Glutamatergic neuron (in vitro differentiated cells): Measurements from ENCODE around the gene SWAP70. TPM values are rescaled to one million over a fixed set of nuclear protein-coding genes. Genes with fewer than 3 reads are reported as not detected.

Experiments
- DNase-seq: peaks from one replicate; pipeline ENCODE4 v3.0.0; 2022
- H3K27ac Mint-ChIP-seq: one replicate; pipeline ENCODE4 v1.8.0; 2020; ENCODE audit warnings: mild to moderate bottlenecking, mixed read lengths, inconsistent platforms; ENCODE audit not compliant: unreplicated experiment
- H3K27me3 Mint-ChIP-seq: one replicate; pipeline ENCODE4 v1.8.0; 2020; ENCODE audit warnings: mild to moderate bottlenecking, moderate library complexity, mixed read lengths, inconsistent platforms; ENCODE audit not compliant: unreplicated experiment
- H3K36me3 Mint-ChIP-seq: one replicate; pipeline ENCODE4 v1.8.0; 2020; ENCODE audit warnings: mild to moderate bottlenecking, mixed read lengths, inconsistent platforms; ENCODE audit not compliant: unreplicated experiment
- H3K4me1 Mint-ChIP-seq: one replicate; pipeline ENCODE4 v1.8.0; 2020; ENCODE audit warnings: mild to moderate bottlenecking, low read depth, mixed read lengths, inconsistent platforms; ENCODE audit not compliant: unreplicated experiment
- H3K4me3 Mint-ChIP-seq: one replicate; pipeline ENCODE4 v1.8.0; 2020; ENCODE audit warnings: mild to moderate bottlenecking, mixed read lengths, inconsistent platforms; ENCODE audit not compliant: unreplicated experiment
- H3K9me3 Mint-ChIP-seq: one replicate; pipeline ENCODE4 v1.8.0; 2020; ENCODE audit warnings: mild to moderate bottlenecking, moderate library complexity, mixed read lengths, inconsistent platforms; ENCODE audit not compliant: unreplicated experiment
- total RNA-seq: library from RNA; stranded (reverse); fragmentation: NEBNext Ultra II Directional; extraction: Animal tissue kit (Norgen Biotek cat#: 25700); gene quantifications from one replicate; pipeline ENCODE4 v1.2.1, GENCODE V29; 2021; ENCODE audit not compliant: unreplicated experiment
- TF ChIP-seq, protein P1 (sequence below): fragments of 200-600 bp; sonication (generic); IDR thresholded peaks from one replicate; pipeline ENCODE4 v1.5.0; 2021; ENCODE audit not compliant: partially characterized antibody, unreplicated experiment

The SWAP70 gene
- total RNA-seq, 1 donor from 2014 or later = 8.7 TPM

DNA sequence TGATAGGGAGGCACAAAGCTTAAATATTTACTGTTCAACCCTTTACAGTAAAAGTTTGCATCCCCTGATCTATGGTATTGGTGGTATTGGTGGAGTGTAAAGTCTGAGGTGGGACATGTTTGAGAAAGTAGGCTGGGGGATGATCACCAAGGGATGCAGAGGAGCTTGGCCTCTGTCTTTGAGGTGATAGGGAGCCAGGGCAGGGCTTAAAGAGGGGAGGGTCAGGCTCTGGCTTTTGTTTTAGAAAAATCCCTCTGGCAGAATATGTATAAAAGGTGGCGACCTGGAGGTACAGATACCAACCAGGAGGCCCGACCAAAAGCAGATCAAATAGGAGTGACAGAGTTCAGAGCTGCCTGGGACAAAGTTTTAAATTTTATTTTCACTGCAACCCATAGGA, 59.0 kb downstream of the SWAP70 start:
- no peak overlapping the region for H3K4me3 Mint-ChIP-seq
- DNase-seq = no peak

DNA sequence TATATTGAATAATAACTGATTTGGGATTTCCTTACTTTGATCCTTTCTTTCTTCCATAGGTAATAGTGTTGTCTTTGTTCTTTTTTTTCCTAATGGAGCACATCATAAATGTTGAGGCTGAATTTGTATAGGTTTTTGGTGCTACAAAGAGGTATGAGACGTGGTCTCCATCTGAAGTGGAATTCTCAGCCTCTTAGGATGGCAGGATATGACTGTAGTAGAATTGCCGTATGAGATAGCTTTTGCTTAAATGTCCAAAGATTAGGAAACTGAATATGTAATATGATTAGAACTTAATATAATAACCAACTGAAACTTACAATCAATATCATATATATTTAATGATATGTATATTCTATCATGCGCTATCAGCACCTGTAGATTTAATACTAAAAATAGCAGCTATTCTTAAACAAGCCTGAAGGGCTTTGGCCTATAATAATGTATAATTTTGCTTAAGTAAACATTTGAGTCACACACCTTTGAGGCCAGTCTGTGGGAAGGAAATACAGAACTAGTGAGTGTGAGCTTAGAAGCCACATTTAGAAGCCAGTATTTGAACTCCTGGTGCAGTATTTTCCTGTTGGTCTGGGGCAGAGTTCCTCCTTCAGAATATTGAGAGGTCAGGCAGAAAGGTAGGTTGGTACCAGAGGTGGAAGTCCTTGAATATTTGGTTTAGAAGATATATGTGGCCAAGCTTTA, 62.6 kb downstream of the SWAP70 start:
- H3K9me3 Mint-ChIP-seq = no peaks in the 10 kb centered on the region
- H3K27ac Mint-ChIP-seq = no peak overlapping the region
- peaks cover 3% of the 10 kb centered on the region for H3K4me1 Mint-ChIP-seq
- no peak for DNase-seq
- no peaks in the 10 kb centered on the region for H3K27me3 Mint-ChIP-seq
- TF ChIP-seq, protein P1, sequence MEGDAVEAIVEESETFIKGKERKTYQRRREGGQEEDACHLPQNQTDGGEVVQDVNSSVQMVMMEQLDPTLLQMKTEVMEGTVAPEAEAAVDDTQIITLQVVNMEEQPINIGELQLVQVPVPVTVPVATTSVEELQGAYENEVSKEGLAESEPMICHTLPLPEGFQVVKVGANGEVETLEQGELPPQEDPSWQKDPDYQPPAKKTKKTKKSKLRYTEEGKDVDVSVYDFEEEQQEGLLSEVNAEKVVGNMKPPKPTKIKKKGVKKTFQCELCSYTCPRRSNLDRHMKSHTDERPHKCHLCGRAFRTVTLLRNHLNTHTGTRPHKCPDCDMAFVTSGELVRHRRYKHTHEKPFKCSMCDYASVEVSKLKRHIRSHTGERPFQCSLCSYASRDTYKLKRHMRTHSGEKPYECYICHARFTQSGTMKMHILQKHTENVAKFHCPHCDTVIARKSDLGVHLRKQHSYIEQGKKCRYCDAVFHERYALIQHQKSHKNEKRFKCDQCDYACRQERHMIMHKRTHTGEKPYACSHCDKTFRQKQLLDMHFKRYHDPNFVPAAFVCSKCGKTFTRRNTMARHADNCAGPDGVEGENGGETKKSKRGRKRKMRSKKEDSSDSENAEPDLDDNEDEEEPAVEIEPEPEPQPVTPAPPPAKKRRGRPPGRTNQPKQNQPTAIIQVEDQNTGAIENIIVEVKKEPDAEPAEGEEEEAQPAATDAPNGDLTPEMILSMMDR = no peak
- H3K36me3 Mint-ChIP-seq = no peaks in the 10 kb centered on the region
- no peak overlapping the region for H3K4me3 Mint-ChIP-seq

More for the DNA sequence above, 59.0 kb downstream of the SWAP70 start:
- Mint-ChIP-seq H3K27me3 (peaks cover 2% of the 10 kb centered on the region), H3K9me3 (peaks cover 2% of the 10 kb centered on the region), H3K36me3 (no peaks in the 10 kb centered on the region), H3K4me1 (peaks cover 3% of the 10 kb centered on the region), H3K27ac (no peak overlapping the region)
- TF ChIP-seq, protein P1 = no peak

DNA sequence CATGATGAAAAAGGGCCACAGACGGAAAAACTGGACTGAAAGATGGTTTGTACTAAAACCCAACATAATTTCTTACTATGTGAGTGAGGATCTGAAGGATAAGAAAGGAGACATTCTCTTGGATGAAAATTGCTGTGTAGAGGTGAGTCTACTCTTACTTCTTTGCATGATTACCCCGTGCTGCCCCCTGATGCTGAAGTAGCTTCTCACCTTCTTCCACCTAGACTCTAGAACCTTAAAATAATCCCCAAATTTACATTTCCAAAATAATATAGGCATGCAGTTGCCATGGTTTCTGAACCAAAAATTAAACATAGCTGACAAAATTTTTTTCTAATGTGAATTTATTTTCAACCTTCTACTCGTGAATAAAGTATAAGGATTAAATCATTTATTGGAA, 64.2 kb downstream of the SWAP70 start:
- TF ChIP-seq, protein P1 = no peak
- no peak overlapping the region for H3K27ac Mint-ChIP-seq
- no peak overlapping the region for H3K4me3 Mint-ChIP-seq

DNA sequence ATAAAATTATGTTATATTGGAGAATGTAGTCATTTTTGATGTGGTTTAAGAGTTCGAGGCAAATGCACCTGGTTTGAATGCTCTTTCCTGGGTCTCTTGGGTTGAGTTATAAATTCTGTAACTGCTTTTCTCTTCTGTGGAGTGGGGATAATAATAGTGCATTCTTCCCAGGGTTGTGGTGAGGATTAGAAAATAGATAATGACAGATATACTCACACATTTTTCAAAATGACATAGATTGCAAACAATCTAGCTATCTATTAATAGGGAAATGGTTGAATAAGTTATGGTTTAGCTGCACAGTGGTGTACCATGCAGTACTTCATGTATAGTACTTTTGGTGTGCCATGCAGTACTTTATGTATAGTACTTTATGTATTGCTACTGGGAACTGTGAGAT, 67.4 kb downstream of the SWAP70 start:
- peaks cover 4% of the 10 kb centered on the region for H3K9me3 Mint-ChIP-seq
- no peak for DNase-seq
- peaks cover 16% of the 10 kb centered on the region for H3K36me3 Mint-ChIP-seq
- no peaks in the 10 kb centered on the region for H3K4me1 Mint-ChIP-seq
- H3K4me3 Mint-ChIP-seq = no peak overlapping the region
- TF ChIP-seq, protein P1 = no peak
- H3K27ac Mint-ChIP-seq = no peak overlapping the region
- H3K27me3 Mint-ChIP-seq = no peaks in the 10 kb centered on the region

More for the DNA sequence above, 64.2 kb downstream of the SWAP70 start:
- peaks cover 2% of the 10 kb centered on the region for H3K36me3 Mint-ChIP-seq
- no peaks in the 10 kb centered on the region for H3K27me3 Mint-ChIP-seq
- H3K9me3 Mint-ChIP-seq = no peaks in the 10 kb centered on the region
- no peak for DNase-seq
- peaks cover 3% of the 10 kb centered on the region for H3K4me1 Mint-ChIP-seq

DNA sequence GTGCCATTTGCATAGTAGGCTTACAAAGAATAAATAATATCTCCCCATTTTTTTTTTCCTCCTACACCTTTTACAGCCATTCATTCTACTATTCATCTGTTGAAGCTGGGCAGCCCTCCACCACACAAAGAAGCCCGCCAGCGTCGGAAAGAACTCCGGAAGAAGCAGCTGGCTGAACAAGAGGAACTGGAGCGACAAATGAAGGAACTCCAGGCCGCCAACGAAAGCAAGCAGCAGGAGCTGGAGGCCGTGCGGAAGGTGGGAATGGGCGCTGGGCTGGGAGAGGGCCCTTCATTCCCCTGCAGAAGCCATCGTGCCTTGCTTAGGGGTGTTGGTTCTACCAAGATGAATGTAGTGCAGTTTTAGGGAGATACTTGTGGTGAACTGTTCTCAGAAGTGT, 68.6 kb downstream of the SWAP70 start:
- H3K4me1 Mint-ChIP-seq = no peaks in the 10 kb centered on the region
- no peak overlapping the region for H3K27ac Mint-ChIP-seq
- H3K36me3 Mint-ChIP-seq = peaks cover 23% of the 10 kb centered on the region
- no peaks in the 10 kb centered on the region for H3K27me3 Mint-ChIP-seq
- no peak overlapping the region for H3K4me3 Mint-ChIP-seq
- H3K9me3 Mint-ChIP-seq = peaks cover 8% of the 10 kb centered on the region
- DNase-seq = no peak
- TF ChIP-seq, protein P1 = no peak
